ENCODE data around the gene RAB13. TPM values are rescaled to one million over a fixed set of nuclear protein-coding genes. Genes with fewer than 3 reads are reported as not detected.

RAB13 gene
- total RNA-seq, 2 donors from 2014 or later, result 62.7 to 84.7 TPM

GRCh38 chr1:153939476-153939875 is 46.7 kb downstream of the RAB13 start:
- H3K27me3 ChIP-seq, result no peaks in the 10 kb centered on the region
- intact Hi-C loops (cut with DNase I), result no loop called here
- no peak for TF ChIP-seq CTCF (IDR thresholded peaks at IDR 0.05)
- H3K9ac ChIP-seq (ENCODE audit: low read depth in 2 of 2, low read length in 2 of 2), result no peak overlapping the region
- no peak overlapping the region for H3K27ac ChIP-seq
- no peak for DNase-seq
- H3K9me3 ChIP-seq, result no peaks in the 10 kb centered on the region
- no peaks in the 10 kb centered on the region for H3K4me1 ChIP-seq
- H3K36me3 ChIP-seq, result peaks cover 14% of the 10 kb centered on the region
- H3K4me3 ChIP-seq, result no peak overlapping the region

- no peaks in the 10 kb centered on the region for H3K4me1 ChIP-seq
- no peaks in the 10 kb centered on the region for H3K27me3 ChIP-seq
- H3K9me3 ChIP-seq, result no peaks in the 10 kb centered on the region
- no peak overlapping the region for H3K4me3 ChIP-seq
- no peak overlapping the region for H3K9ac ChIP-seq (ENCODE audit: low read depth in 2 of 2, low read length in 2 of 2)
- intact Hi-C loops (cut with DNase I), result no loop called here
- no peak for TF ChIP-seq CTCF (IDR thresholded peaks at IDR 0.05)
- no peak overlapping the region for H3K27ac ChIP-seq
- peaks cover 14% of the 10 kb centered on the region for H3K36me3 ChIP-seq
- no peak for DNase-seq
Observed at GRCh38 chr1:153938996-153939395, 47.1 kb downstream of the RAB13 start.

GRCh38 chr1:153937331-153937730 is 48.8 kb downstream of the RAB13 start:
- Histone ChIP-seq H3K9me3 (no peaks in the 10 kb centered on the region), H3K27me3 (no peaks in the 10 kb centered on the region), H3K9ac (ENCODE audit: low read depth in 2 of 2, low read length in 2 of 2) (no peak overlapping the region), H3K4me1 (no peaks in the 10 kb centered on the region), H3K4me3 (no peak overlapping the region), H3K27ac (no peak overlapping the region), H3K36me3 (peaks cover 14% of the 10 kb centered on the region)
- DNase-seq, result no peak
- intact Hi-C loops (cut with DNase I), result no loop called here
- no peak for TF ChIP-seq CTCF (IDR thresholded peaks at IDR 0.05)

GRCh38 chr1:153936011-153936802 is 49.9 kb downstream of the RAB13 start:
- Histone ChIP-seq H3K4me3 (no peak overlapping the region), H3K27ac (no peak overlapping the region), H3K9ac (ENCODE audit: low read depth in 2 of 2, low read length in 2 of 2) (no peak overlapping the region), H3K4me1 (no peaks in the 10 kb centered on the region), H3K27me3 (no peaks in the 10 kb centered on the region), H3K36me3 (peaks cover 14% of the 10 kb centered on the region), H3K9me3 (no peaks in the 10 kb centered on the region)
- TF ChIP-seq CTCF (IDR thresholded peaks at IDR 0.05), result no peak
- intact Hi-C loops (cut with DNase I), result no loop called here
- DNase-seq, result no peak

GRCh38 chr1:153934746-153935145 is 51.4 kb downstream of the RAB13 start:
- Histone ChIP-seq H3K4me1 (no peaks in the 10 kb centered on the region), H3K9ac (ENCODE audit: low read depth in 2 of 2, low read length in 2 of 2) (no peak overlapping the region), H3K9me3 (no peaks in the 10 kb centered on the region), H3K27me3 (no peaks in the 10 kb centered on the region), H3K27ac (no peak overlapping the region), H3K36me3 (peaks cover 14% of the 10 kb centered on the region), H3K4me3 (no peak overlapping the region)
- no peak for TF ChIP-seq CTCF (IDR thresholded peaks at IDR 0.05)
- intact Hi-C loops (cut with DNase I), result no loop called here
- DNase-seq, result no peak

Data from colonic mucosa (tissue), 4 donors.